Panc1 (cell line): ENCODE measurements around the gene TRAK2. TPM values are rescaled to one million over a fixed set of nuclear protein-coding genes. Genes with fewer than 3 reads are reported as not detected.

Experiments
- ATAC-seq: fragments of 200-7000 bp; cut with Tn5 transposase; 2 replicates; pipeline ENCODE4 v1.9.1; 2020; ENCODE audit warnings: mild to moderate bottlenecking, moderate library complexity
- BruUV-seq: library from RNA; stranded (reverse); fragments of 400-500 nt; replicated peaks from 2 replicates; lab custom pipeline; 2021; lab: Mats Ljungman, UMichigan
- CTCF ChIA-PET: fragments of 300-600 bp; sonication (Branson Sonifier 250); formaldehyde crosslinking; loops from one replicate; lab custom pipeline; 2022; ENCODE audit warnings: antibody characterized with exemption; lab: Charles Lee
- POLR2A ChIA-PET: fragments of 300-600 bp; sonication (Branson Sonifier 250); formaldehyde crosslinking; loops from one replicate; lab custom pipeline; 2022; ENCODE audit warnings: antibody characterized with exemption; lab: Charles Lee
- DNase-seq: peaks from one replicate; pipeline ENCODE4 v3.0.0-alpha.2; 2010; ENCODE audit warnings: low read depth, low spot score
- H3K27ac ChIP-seq: 2 replicates; pipeline ENCODE4 v1.5.1; 2011; ENCODE audit warnings: mild to moderate bottlenecking, low read length, inconsistent platforms
- H3K27me3 ChIP-seq: fragments of 200-500 bp; sonication (Bioruptor generic); 2 replicates; pipeline ENCODE4 v1.6.0; 2014; ENCODE audit warnings: low read length, inconsistent platforms; ENCODE audit not compliant: control insufficient read depth, insufficient read depth
- H3K36me3 ChIP-seq: fragments of 200-500 bp; sonication (Bioruptor generic); 2 replicates; pipeline ENCODE4 v1.5.1; 2014; ENCODE audit warnings: inconsistent platforms, mild to moderate bottlenecking, low read length, moderate library complexity; ENCODE audit not compliant: control insufficient read depth, insufficient read depth
- H3K4me1 ChIP-seq: 2 replicates; pipeline ENCODE4 v1.5.1; 2011; ENCODE audit warnings: inconsistent platforms, mild to moderate bottlenecking, low read length, moderate library complexity; ENCODE audit not compliant: control insufficient read depth, insufficient read depth
- H3K4me3 ChIP-seq, 2 experiments: 2 replicates each; pipeline ENCODE4 v1.5.1; 2011 to 2012; ENCODE audit warnings: low read depth in 2 of 2, low read length in 2 of 2, mild to moderate bottlenecking in 2 of 2, inconsistent platforms in 1 of 2, moderate library complexity in 1 of 2
- H3K9me3 ChIP-seq: fragments of 200-500 bp; sonication (Bioruptor generic); 2 replicates; pipeline ENCODE4 v1.5.1; 2014; ENCODE audit warnings: low read depth, mild to moderate bottlenecking, inconsistent platforms, low read length, moderate library complexity; ENCODE audit not compliant: control insufficient read depth, insufficient read depth
- POLR2AphosphoS5 ChIP-seq: IDR thresholded peaks from 2 replicates; pipeline ENCODE4 v1.6.1; 2012; ENCODE audit warnings: mild to moderate bottlenecking, low read depth, low read length, moderate library complexity
- SIN3A ChIP-seq: IDR thresholded peaks from 2 replicates; pipeline ENCODE4 v1.6.1; 2012; ENCODE audit warnings: low read depth, mild to moderate bottlenecking, low read length, moderate library complexity, borderline replicate concordance; ENCODE audit not compliant: insufficient read depth
- TCF7L2 ChIP-seq: IDR thresholded peaks from 2 replicates; pipeline ENCODE4 v1.6.1; 2011; ENCODE audit warnings: mild to moderate bottlenecking, low read depth, low read length, inconsistent platforms
- in situ Hi-C: cut with HindIII; loops from 2 replicates; pipeline ENCODE4 v1.10.0; 2016; ENCODE audit warnings: low sequenced_read_pairs, low pct_unique_long_range_greater_than_20kb
- intact Hi-C: fragments of 100-400 bp; cut with micrococcal nuclease; formaldehyde crosslinking; loops from one replicate; pipeline ENCODE4 v1.10.0; 2022; ENCODE audit not compliant: unreplicated experiment
- total RNA-seq: library from RNA; stranded (reverse); gene quantifications from one replicate; pipeline ENCODE4 v1.2.1, GENCODE V29; 2021; ENCODE audit not compliant: unreplicated experiment
- TF ChIP-seq, protein P1 (sequence below): fragments of 450-650 bp; IDR thresholded peaks from 2 replicates; pipeline ENCODE4 v1.5.1; 2017; ENCODE audit warnings: mild to moderate bottlenecking
- TF ChIP-seq, protein P2 (sequence below), 2 experiments: IDR thresholded peaks; 2 replicates each; pipeline ENCODE4 v1.6.1; 2011 to 2012; ENCODE audit warnings: low read depth in 2 of 2, control low read depth in 1 of 2, low read length in 1 of 2, mild to moderate bottlenecking in 1 of 2, moderate library complexity in 1 of 2; ENCODE audit not compliant: insufficient read depth in 1 of 2

TRAK2 gene
- total RNA-seq, 1 experiment from 2014 or later: 35.7 TPM

DNA sequence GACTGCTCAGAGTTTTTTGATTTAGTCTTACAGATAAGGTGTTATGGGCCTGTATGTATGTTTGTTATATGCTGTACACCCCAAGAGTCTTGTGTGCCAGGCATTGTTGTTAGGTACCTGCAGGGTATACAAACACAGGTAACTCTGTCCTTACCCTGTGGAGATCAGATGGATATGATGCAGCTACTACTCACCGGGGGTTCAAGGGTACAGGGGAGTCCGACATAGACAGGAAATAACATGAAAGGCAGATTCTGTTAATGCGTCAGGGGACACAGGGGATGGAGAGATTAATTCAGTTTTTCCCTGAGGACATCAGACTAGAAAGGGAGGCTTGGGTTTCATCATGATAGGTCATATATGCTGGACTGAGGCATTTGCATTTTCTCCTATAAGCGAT is 31.3 kb downstream of the TRAK2 start:
- no peak overlapping the region for H3K4me3 ChIP-seq
- no peaks in the 10 kb centered on the region for H3K27me3 ChIP-seq
- no peak for ATAC-seq
- intact Hi-C loops (no loop called here), in situ Hi-C loops (no loop called here)
- no peaks in the 10 kb centered on the region for H3K9me3 ChIP-seq
- DNase-seq: no peak
- H3K4me1 ChIP-seq: no peaks in the 10 kb centered on the region
- ChIA-PET CTCF (no interaction called here), POLR2A (no interaction called here)
- BruUV-seq: no TSS peak
- H3K36me3 ChIP-seq: no peaks in the 10 kb centered on the region
- H3K27ac ChIP-seq: no peak overlapping the region
- TF ChIP-seq SIN3A: no peak
- no peak for TF ChIP-seq POLR2AphosphoS5
- TF ChIP-seq, protein P1, sequence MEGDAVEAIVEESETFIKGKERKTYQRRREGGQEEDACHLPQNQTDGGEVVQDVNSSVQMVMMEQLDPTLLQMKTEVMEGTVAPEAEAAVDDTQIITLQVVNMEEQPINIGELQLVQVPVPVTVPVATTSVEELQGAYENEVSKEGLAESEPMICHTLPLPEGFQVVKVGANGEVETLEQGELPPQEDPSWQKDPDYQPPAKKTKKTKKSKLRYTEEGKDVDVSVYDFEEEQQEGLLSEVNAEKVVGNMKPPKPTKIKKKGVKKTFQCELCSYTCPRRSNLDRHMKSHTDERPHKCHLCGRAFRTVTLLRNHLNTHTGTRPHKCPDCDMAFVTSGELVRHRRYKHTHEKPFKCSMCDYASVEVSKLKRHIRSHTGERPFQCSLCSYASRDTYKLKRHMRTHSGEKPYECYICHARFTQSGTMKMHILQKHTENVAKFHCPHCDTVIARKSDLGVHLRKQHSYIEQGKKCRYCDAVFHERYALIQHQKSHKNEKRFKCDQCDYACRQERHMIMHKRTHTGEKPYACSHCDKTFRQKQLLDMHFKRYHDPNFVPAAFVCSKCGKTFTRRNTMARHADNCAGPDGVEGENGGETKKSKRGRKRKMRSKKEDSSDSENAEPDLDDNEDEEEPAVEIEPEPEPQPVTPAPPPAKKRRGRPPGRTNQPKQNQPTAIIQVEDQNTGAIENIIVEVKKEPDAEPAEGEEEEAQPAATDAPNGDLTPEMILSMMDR: no peak
- TF ChIP-seq, protein P2, sequence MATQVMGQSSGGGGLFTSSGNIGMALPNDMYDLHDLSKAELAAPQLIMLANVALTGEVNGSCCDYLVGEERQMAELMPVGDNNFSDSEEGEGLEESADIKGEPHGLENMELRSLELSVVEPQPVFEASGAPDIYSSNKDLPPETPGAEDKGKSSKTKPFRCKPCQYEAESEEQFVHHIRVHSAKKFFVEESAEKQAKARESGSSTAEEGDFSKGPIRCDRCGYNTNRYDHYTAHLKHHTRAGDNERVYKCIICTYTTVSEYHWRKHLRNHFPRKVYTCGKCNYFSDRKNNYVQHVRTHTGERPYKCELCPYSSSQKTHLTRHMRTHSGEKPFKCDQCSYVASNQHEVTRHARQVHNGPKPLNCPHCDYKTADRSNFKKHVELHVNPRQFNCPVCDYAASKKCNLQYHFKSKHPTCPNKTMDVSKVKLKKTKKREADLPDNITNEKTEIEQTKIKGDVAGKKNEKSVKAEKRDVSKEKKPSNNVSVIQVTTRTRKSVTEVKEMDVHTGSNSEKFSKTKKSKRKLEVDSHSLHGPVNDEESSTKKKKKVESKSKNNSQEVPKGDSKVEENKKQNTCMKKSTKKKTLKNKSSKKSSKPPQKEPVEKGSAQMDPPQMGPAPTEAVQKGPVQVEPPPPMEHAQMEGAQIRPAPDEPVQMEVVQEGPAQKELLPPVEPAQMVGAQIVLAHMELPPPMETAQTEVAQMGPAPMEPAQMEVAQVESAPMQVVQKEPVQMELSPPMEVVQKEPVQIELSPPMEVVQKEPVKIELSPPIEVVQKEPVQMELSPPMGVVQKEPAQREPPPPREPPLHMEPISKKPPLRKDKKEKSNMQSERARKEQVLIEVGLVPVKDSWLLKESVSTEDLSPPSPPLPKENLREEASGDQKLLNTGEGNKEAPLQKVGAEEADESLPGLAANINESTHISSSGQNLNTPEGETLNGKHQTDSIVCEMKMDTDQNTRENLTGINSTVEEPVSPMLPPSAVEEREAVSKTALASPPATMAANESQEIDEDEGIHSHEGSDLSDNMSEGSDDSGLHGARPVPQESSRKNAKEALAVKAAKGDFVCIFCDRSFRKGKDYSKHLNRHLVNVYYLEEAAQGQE (IDR thresholded peaks at IDR 0.05; ENCODE audit: insufficient read depth in 1 of 2, low read depth in 2 of 2, low read length in 1 of 2): no peak
- TF ChIP-seq TCF7L2: no peak

DNA sequence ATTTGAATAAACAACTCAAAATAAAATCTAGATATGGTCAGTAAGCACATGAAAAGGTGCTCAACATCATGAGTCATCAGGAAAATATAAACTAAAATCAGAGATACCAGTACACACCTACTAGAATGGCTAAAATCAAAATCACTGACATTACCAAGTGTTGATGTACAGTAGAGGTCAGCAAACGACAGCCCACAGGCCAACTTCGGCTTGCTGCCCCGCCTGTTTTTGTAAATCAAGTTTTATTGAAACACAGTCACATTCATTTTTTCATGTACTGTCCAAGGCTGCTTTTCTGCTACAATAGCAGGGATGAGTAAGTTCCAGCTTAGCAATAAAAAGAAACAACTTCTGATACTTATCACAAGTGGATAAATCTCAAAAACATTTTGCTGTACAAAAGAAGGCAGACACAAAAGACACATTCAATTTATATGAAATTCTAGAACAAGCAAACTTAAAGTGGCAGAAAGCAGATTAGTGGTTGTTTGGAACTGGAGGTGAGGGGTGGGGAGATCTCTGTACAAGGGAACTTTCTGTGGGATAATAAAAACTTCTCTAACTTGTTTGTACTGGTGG is 32.1 kb downstream of the TRAK2 start:
- intact Hi-C loops: no loop called here
- no peak overlapping the region for H3K4me3 ChIP-seq
- H3K27me3 ChIP-seq: no peaks in the 10 kb centered on the region
- no peaks in the 10 kb centered on the region for H3K9me3 ChIP-seq
- CTCF ChIA-PET: no interaction called here
- TF ChIP-seq, protein P1: peak; percentile 38
- TF ChIP-seq SIN3A (no peak), POLR2AphosphoS5 (no peak), TCF7L2 (no peak)
- TF ChIP-seq, protein P2 (IDR thresholded peaks at IDR 0.05; ENCODE audit: insufficient read depth in 1 of 2, low read depth in 2 of 2, low read length in 1 of 2): no peak
- no TSS peak for BruUV-seq
- in situ Hi-C loops: no loop called here
- POLR2A ChIA-PET: no interaction called here
- H3K36me3 ChIP-seq: no peaks in the 10 kb centered on the region
- DNase-seq (no peak), ATAC-seq (no peak)
- H3K4me1 ChIP-seq: no peaks in the 10 kb centered on the region
- no peak overlapping the region for H3K27ac ChIP-seq
